ENCODE data around the gene SLC9C1. TPM values are rescaled to one million over a fixed set of nuclear protein-coding genes. Genes with fewer than 3 reads are reported as not detected.

SLC9C1 gene
- total and polyA plus RNA-seq, 7 donors = 0.01 to 0.32 (median 0.17) TPM; not detected in 2

DNA sequence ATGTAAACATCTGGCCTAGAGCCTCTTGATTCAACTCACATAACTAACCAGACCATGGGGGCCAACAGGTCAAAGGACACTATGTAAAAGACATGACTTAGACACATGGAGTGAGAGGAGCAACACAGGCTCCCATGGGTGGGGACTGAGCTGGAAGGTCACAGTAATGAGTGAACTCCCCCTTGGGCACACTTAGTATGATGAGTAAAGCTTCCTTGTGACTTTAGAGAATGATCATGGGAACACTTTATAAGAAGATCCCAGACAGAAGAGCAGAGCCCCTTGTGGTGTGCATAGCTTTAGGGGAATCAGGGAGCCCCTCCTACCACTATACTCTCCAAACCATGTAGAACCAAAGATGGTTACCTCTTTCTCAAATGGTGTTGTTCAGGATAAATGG lies 171.1 kb downstream of the SLC9C1 start:
- H3K9me3 ChIP-seq = no peaks in the 10 kb centered on the region
- intact Hi-C loops (cut with DNase I) = no loop called here
- ATAC-seq (no peak), DNase-seq (no peak)
- TF ChIP-seq, protein P1, sequence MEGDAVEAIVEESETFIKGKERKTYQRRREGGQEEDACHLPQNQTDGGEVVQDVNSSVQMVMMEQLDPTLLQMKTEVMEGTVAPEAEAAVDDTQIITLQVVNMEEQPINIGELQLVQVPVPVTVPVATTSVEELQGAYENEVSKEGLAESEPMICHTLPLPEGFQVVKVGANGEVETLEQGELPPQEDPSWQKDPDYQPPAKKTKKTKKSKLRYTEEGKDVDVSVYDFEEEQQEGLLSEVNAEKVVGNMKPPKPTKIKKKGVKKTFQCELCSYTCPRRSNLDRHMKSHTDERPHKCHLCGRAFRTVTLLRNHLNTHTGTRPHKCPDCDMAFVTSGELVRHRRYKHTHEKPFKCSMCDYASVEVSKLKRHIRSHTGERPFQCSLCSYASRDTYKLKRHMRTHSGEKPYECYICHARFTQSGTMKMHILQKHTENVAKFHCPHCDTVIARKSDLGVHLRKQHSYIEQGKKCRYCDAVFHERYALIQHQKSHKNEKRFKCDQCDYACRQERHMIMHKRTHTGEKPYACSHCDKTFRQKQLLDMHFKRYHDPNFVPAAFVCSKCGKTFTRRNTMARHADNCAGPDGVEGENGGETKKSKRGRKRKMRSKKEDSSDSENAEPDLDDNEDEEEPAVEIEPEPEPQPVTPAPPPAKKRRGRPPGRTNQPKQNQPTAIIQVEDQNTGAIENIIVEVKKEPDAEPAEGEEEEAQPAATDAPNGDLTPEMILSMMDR (IDR thresholded peaks at IDR 0.05) = no peak
- no peaks in the 10 kb centered on the region for H3K36me3 ChIP-seq (ENCODE audit: insufficient read depth in 1 of 2, low read depth in 1 of 2)
- no peak overlapping the region for H3K27ac ChIP-seq
- no peak overlapping the region for H3K4me3 ChIP-seq
- H3K27me3 ChIP-seq (ENCODE audit: insufficient read depth in 3 of 3, low read length in 2 of 3) = no peaks in the 10 kb centered on the region
- no peaks in the 10 kb centered on the region for H3K4me1 ChIP-seq

DNA sequence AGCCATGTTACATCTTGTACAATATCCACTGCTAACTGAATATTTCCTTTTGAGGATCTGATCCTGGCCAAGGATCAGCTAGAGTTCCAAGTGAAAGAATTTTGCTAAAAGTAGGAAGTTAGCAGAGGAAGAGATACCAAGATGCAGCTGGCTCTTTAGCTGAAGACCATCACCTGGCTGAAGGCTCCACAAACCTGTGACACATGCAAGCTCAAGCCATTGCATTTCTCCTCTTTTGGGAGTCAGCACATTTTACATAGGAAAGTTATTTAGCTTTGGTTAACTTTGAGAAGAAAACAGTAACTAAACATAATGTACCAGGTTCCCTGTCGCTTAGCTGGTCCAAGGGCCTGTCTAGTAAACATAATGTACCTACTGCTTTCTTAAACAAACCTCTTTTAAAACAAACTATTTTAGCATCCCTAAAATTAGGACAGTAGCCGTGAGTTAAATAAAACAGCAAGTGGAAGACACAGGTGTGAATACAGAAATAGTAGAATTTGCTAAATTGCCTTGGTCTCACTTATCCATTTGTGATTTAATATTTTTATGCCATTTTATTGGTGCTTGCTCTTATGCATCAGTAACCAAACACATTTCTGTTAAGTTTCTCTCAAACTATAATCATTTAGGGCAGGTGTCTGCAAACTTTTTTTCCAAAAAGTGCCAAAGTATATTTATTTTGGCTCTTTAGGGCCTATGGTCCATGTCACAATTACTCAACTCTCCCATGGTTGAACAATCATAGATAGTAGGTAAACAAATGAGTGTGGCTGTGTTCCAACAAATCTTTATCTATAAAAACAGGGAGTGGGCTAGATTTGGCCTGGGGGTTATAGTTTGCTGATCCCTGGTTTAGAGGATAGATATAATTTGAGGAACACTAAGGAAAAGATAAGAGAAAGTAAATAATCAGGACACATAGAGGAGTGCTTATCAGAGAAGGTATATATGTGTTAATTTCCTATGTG lies 172.2 kb downstream of the SLC9C1 start:
- H3K36me3 ChIP-seq (ENCODE audit: insufficient read depth in 1 of 2, low read depth in 1 of 2) = no peaks in the 10 kb centered on the region
- H3K9me3 ChIP-seq = no peaks in the 10 kb centered on the region
- ATAC-seq = no peak
- no peak overlapping the region for H3K4me3 ChIP-seq
- DNase-seq = no peak
- TF ChIP-seq, protein P1 (IDR thresholded peaks at IDR 0.05) = no peak
- intact Hi-C loops (cut with DNase I) = no loop called here
- H3K27ac ChIP-seq = no peak overlapping the region
- H3K4me1 ChIP-seq = no peaks in the 10 kb centered on the region
- 88 to 95% (median 93%) methylated on average over 2 of the region's 2 CpGs for WGBS, 3 donors
- no peaks in the 10 kb centered on the region for H3K27me3 ChIP-seq (ENCODE audit: insufficient read depth in 3 of 3, low read length in 2 of 3)

- intact Hi-C loops (cut with DNase I) = loop anchor here in 1 of 2 donors (10.0 kb wide), 1 partner anchor 415 kb away; no protein-coding TSS in a partner anchor
- Histone ChIP-seq H3K27ac (no peak overlapping the region), H3K27me3 (ENCODE audit: insufficient read depth in 3 of 3, low read length in 2 of 3) (no peaks in the 10 kb centered on the region), H3K4me3 (no peak overlapping the region), H3K9me3 (no peaks in the 10 kb centered on the region), H3K36me3 (ENCODE audit: insufficient read depth in 1 of 2, low read depth in 1 of 2) (no peaks in the 10 kb centered on the region), H3K4me1 (no peaks in the 10 kb centered on the region)
- 69 to 73% (median 73%) methylated on average over 9 of the region's 9 CpGs for WGBS, 3 donors
- TF ChIP-seq, protein P1 (IDR thresholded peaks at IDR 0.05) = no peak
- no peak for DNase-seq
- ATAC-seq = no peak
Observed at GRCh38 chr3:112119962-112120836, 173.8 kb downstream of the SLC9C1 start.

DNA sequence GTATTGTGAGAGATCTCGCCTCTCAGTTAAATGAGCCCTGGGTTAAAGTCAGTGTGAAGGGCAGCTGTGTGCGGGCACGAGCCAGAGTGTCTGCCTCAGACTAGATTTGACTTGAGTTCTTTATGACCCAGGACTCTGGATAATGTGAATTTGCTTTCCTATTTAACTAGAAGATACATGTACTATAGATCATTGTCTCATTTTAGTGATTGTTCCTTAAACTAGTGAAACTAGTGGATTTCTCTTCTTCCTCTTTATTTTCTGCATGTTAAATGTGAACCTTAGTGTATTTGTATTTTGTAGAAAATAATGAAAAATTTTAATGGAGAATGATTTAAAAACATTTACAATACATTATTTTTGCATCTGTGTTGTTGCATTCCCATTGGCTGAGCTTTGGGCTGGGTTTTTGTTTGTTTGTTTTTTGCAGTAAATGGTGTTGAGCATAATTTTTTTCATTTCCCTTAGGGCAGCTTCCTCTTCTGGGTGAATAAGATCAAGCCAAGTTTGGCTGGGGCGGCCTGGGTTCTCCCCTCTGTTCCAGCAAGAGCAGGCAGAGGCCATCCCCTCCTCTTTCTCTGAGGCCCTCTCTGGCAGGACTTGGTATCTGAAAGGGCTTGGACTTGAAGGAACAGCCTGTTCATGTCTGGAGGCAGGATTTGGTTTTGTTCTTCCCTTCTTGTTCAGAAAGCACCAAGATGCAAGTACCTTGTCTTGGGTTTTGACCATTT lies 176.0 kb downstream of the SLC9C1 start:
- no peak for DNase-seq
- no peaks in the 10 kb centered on the region for H3K27me3 ChIP-seq (ENCODE audit: insufficient read depth in 3 of 3, low read length in 2 of 3)
- no peak overlapping the region for H3K4me3 ChIP-seq
- no peaks in the 10 kb centered on the region for H3K4me1 ChIP-seq
- no peaks in the 10 kb centered on the region for H3K36me3 ChIP-seq (ENCODE audit: insufficient read depth in 1 of 2, low read depth in 1 of 2)
- no peaks in the 10 kb centered on the region for H3K9me3 ChIP-seq
- 72 to 81% (median 78%) methylated on average over 4 of the region's 4 CpGs for WGBS, 3 donors
- intact Hi-C loops (cut with DNase I) = loop anchor here in 1 of 2 donors (10.0 kb wide), 1 partner anchor 417 kb away; no protein-coding TSS in a partner anchor
- no peak overlapping the region for H3K27ac ChIP-seq
- TF ChIP-seq, protein P1 (IDR thresholded peaks at IDR 0.05) = no peak
- no peak for ATAC-seq
